WTC11 (cell line): Measurements from ENCODE around the gene ENC1.

Experiments
- CTCF ChIP-seq: fragments of 200-600 bp; IDR thresholded peaks from 2 replicates; pipeline ENCODE4 v1.8.0; 2022; ENCODE audit warnings: antibody characterized with exemption
- JAZF1 ChIP-seq: fragments of 250-450 bp; sonication (Bioruptor Pico); IDR thresholded peaks from 2 replicates; pipeline ENCODE4 v1.9.0; 2021; ENCODE audit warnings: moderate library complexity, mild to moderate bottlenecking, inconsistent platforms
- MAX ChIP-seq: sonication (generic); formaldehyde crosslinking; IDR thresholded peaks from 2 replicates; pipeline ENCODE4 v1.8.0; 2022; ENCODE audit warnings: mild to moderate bottlenecking, missing genetic modification reagents
- ZBTB21 ChIP-seq: sonication (generic); formaldehyde crosslinking; IDR thresholded peaks from 2 replicates; pipeline ENCODE4 v1.8.1; 2023; ENCODE audit warnings: mild to moderate bottlenecking, missing genetic modification reagents, borderline replicate concordance
- TF ChIP-seq, protein P1 (sequence below): sonication (generic); formaldehyde crosslinking; IDR thresholded peaks from 2 replicates; pipeline ENCODE4 v1.8.0; 2022; ENCODE audit warnings: missing genetic modification reagents

GRCh38 chr5:74578356-74579044, 62.0 kb downstream of the ENC1 start:
- TF ChIP-seq CTCF (no peak), JAZF1 (CRISPR knock-in tag) (no peak), ZBTB21 (no peak), MAX (CRISPR knock-in tag) (no peak)
- TF ChIP-seq, protein P1, sequence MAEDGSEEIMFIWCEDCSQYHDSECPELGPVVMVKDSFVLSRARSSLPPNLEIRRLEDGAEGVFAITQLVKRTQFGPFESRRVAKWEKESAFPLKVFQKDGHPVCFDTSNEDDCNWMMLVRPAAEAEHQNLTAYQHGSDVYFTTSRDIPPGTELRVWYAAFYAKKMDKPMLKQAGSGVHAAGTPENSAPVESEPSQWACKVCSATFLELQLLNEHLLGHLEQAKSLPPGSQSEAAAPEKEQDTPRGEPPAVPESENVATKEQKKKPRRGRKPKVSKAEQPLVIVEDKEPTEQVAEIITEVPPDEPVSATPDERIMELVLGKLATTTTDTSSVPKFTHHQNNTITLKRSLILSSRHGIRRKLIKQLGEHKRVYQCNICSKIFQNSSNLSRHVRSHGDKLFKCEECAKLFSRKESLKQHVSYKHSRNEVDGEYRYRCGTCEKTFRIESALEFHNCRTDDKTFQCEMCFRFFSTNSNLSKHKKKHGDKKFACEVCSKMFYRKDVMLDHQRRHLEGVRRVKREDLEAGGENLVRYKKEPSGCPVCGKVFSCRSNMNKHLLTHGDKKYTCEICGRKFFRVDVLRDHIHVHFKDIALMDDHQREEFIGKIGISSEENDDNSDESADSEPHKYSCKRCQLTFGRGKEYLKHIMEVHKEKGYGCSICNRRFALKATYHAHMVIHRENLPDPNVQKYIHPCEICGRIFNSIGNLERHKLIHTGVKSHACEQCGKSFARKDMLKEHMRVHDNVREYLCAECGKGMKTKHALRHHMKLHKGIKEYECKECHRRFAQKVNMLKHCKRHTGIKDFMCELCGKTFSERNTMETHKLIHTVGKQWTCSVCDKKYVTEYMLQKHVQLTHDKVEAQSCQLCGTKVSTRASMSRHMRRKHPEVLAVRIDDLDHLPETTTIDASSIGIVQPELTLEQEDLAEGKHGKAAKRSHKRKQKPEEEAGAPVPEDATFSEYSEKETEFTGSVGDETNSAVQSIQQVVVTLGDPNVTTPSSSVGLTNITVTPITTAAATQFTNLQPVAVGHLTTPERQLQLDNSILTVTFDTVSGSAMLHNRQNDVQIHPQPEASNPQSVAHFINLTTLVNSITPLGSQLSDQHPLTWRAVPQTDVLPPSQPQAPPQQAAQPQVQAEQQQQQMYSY (CRISPR knock-in tag), result no peak
